Skeletal muscle satellite cell (primary cell): Measurements from ENCODE around the gene ROM1. TPM values are rescaled to one million over a fixed set of nuclear protein-coding genes. Genes with fewer than 3 reads are reported as not detected.
"Not testable (repeated sequence)": the region's sequence is repeated elsewhere in the genome, so short reads cannot be mapped to it uniquely, and the experiment has no call there.

Source experiments
- H3K27me3 ChIP-seq: 2 replicates; pipeline ENCODE4 v1.7.0; 2013; ENCODE audit warnings: low read length; ENCODE audit not compliant: control insufficient read depth, insufficient read depth
- H3K36me3 ChIP-seq: 2 replicates; pipeline ENCODE4 v1.7.0; 2013; ENCODE audit warnings: mild to moderate bottlenecking, control low read depth, low read length; ENCODE audit not compliant: insufficient read depth
- H3K4me1 ChIP-seq: 2 replicates; pipeline ENCODE4 v1.7.0; 2013; ENCODE audit warnings: low read length; ENCODE audit not compliant: control insufficient read depth, insufficient read depth
- H3K4me2 ChIP-seq: 2 replicates; pipeline ENCODE4 v1.7.0; 2013; ENCODE audit warnings: mild to moderate bottlenecking, low read length
- H3K4me3 ChIP-seq: 2 replicates; pipeline ENCODE4 v1.7.0; 2013; ENCODE audit warnings: low read length
- H3K9ac ChIP-seq: 2 replicates; pipeline ENCODE4 v1.7.0; 2013; ENCODE audit warnings: mild to moderate bottlenecking, low read depth, low read length, moderate library complexity
- H3K9me3 ChIP-seq: replicated peaks from 2 replicates; pipeline ENCODE4 v1.7.0; 2013; ENCODE audit warnings: mild to moderate bottlenecking, control low read depth, low read length
- total RNA-seq: library from RNA; depleted of rRNA; stranded (reverse); fragments of >200 nt; gene quantifications from 2 replicates; pipeline ENCODE4 v1.2.3, GENCODE V29; 2012; rRNA removed

ROM1 gene
- total RNA-seq: 3.3 and 4.3 TPM in 2 replicates

DNA sequence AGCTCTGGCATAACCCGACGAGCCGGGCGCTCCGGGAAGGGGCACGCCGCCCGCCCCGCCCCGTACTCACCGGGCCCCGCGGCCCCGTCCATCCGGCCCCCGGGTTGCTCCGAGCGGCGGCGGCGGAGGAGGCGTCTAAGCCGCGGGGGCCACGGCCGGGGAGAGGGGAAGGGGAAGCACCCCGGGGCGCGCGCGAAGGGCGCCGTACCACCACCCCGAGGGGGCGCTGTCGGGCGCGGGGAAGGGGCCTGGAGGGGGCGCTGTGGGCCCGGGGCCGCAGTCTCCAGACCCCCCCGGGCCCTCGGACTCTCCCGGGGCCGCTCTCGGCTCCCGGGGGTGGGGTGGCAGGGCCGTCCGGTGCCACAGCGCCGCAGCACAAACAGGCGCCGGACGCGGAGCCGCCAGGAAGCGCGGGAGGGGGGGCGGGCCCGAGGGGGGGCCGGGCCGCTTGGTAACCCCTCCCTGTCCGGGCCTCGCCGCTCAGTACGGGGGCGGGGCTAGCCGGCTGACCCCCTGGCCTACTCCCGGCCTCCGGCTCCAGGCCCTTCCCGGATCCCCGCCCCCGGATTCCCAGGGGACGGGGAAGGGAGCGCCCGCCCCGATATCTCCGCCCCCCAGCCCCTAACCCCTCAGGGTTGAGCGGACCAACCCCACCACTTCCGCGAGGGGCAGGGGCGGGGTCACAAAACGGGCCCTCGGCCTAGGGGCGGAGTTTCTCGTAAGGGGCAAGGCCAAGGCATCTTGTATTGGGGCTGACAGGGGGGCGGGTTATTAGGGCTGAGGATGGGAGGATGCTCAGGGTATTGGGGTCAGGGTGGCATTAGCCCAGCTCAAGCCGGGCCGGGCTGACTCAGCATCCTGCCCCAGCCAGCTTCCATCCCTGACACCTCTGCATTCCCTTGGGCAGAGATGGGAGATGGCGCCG, at the start of gene ROM1, which contains the start of gene EML3:
ROM1 (plus strand) TSS at position 892 of the 925 bp plus-strand sequence; CDS start at position 917, 25 bp downstream.
EML3 (minus strand) TSS at position 410 of the 925 bp plus-strand sequence; CDS start at position 92, 318 bp downstream.
- peaks cover 27% of the 10 kb centered on the region for H3K4me1 ChIP-seq
- H3K9me3 ChIP-seq: no peaks in the 10 kb centered on the region
- H3K27me3 ChIP-seq: no peaks in the 10 kb centered on the region
- H3K4me3 ChIP-seq: peak within 1 kb of the TSS; percentile 74
- H3K36me3 ChIP-seq: peaks cover 36% of the 10 kb centered on the region
- peak within 1 kb of the TSS; percentile 85 for H3K4me2 ChIP-seq
- peak within 1 kb of the TSS; percentile 88 for H3K9ac ChIP-seq

DNA sequence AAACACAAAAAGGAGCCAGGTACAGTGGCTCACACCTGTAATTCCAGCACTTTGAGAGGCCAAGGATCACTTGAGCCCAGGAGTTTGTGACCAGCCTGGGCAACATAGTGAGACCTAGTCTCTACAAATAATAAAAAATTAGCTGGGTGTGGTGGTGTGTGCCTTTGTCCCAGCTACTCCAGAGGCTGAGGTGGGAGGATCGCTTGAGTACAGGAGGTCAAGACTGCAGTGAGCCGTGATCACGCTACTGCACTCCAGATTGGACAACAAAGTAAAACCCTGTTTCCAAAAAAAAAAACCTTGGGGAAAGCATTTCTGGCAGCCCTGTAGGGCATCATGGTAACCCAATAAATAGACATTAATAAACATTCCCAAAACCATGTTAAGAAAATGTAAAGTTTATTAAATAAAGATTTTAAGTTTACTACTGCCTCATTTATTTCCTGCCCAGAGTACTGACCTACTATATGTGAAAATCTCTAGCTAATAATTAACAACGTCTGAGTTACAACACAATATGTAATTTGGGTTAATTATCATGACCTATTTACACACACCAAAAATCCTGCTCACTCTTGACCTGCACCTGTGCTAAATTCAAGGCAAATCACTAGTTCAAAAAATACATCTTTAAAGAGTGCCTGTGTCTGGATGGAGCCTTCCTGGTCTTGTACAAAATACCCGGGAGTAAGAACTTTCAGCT, 47.8 kb upstream of the ROM1 start:
- H3K36me3 ChIP-seq: peaks cover 69% of the 10 kb centered on the region
- H3K27me3 ChIP-seq: no peaks in the 10 kb centered on the region
- peaks cover 33% of the 10 kb centered on the region for H3K4me1 ChIP-seq
- H3K9me3 ChIP-seq: no peaks in the 10 kb centered on the region
- no peak overlapping the region for H3K4me3 ChIP-seq
- H3K4me2 ChIP-seq: no peak overlapping the region
- no peak overlapping the region for H3K9ac ChIP-seq

DNA sequence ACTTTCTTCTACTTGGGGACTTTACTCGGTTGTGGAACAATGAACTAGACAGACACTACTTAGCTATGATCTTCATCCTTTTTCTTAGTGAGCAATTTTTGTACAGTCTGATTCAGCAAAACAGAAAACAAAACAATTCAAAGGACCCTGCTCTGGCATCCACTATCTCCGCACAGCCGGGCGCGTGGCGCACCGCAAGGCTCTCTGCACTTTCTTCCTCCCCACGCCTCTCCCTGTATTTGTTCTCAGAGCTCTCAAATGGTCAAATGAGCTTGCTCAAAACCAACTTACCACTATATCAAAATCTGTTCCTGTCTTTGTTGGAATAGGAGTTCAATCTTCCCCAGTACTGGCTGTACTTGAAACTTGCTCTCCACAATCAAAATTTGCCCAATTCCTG, 46.8 kb upstream of the ROM1 start:
- Histone ChIP-seq H3K27me3 (no peaks in the 10 kb centered on the region), H3K4me1 (peaks cover 31% of the 10 kb centered on the region), H3K4me3 (no peak overlapping the region), H3K9ac (no peak overlapping the region), H3K9me3 (no peaks in the 10 kb centered on the region), H3K4me2 (no peak overlapping the region), H3K36me3 (peaks cover 77% of the 10 kb centered on the region)

DNA sequence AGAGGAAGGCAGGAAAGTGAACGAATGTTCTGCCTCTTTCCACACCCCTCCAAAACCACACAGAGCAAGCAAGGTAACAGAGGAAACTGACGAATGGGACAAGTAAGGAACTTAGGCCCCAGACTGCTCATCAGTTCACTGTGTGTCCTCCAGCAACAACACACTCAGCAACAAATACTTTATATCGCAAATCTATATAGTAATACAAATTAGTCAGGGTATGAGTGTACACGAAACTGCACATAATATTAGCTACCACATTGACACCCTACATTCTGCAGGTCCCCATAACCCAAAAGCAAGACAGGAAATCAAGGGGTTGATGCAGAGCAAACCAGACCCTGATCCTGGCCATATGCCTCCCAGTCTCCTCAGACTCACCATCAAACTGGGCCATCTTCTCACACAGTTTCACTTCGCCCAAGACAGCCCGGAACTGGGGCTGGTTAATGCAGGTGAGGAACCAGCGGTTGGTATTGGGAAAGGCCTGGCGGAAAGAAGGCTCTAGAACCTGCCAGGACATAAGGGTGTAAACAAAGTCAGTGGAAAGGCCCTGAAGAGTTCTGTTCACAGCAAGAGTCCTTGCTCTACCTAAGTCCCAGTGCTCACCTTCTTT, 45.9 kb upstream of the ROM1 start:
- Histone ChIP-seq H3K36me3 (peaks cover 80% of the 10 kb centered on the region), H3K4me3 (no peak overlapping the region), H3K9me3 (no peaks in the 10 kb centered on the region), H3K27me3 (no peaks in the 10 kb centered on the region), H3K9ac (no peak overlapping the region), H3K4me2 (no peak overlapping the region), H3K4me1 (peaks cover 34% of the 10 kb centered on the region)

DNA sequence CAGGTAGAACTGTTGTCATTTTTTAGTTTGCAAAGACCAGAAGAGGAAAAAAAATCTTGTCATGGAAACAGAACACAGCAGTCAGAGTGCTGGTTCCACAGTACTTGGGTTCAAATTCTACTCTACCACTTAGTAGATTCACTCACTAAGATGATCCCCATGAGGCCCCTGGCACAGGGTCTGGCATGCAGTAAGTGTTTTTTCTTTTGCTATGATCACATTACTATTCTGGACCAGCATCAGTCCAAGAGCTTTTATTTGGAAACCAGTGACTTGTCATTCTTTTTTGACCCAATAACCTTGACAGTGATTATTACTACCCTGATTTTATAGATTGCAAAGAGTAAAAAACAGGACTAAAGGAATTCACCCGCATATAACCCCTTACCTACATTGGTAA, 43.4 kb upstream of the ROM1 start:
- no peaks in the 10 kb centered on the region for H3K27me3 ChIP-seq
- H3K9ac ChIP-seq: no peak overlapping the region
- no peaks in the 10 kb centered on the region for H3K9me3 ChIP-seq
- peaks cover 29% of the 10 kb centered on the region for H3K4me1 ChIP-seq
- H3K4me2 ChIP-seq: no peak overlapping the region
- peaks cover 74% of the 10 kb centered on the region for H3K36me3 ChIP-seq
- no peak overlapping the region for H3K4me3 ChIP-seq

GRCh38 chr11:62570903-62571302, 42.2 kb upstream of the ROM1 start:
- Histone ChIP-seq H3K4me1 (peaks cover 36% of the 10 kb centered on the region), H3K36me3 (peaks cover 69% of the 10 kb centered on the region), H3K4me2 (peak overlapping the region; percentile 0)
- not testable (repeated sequence) for H3K9me3 ChIP-seq, H3K9ac ChIP-seq, H3K27me3 ChIP-seq, H3K4me3 ChIP-seq

- H3K36me3 ChIP-seq: peaks cover 68% of the 10 kb centered on the region
- H3K27me3 ChIP-seq, H3K9me3 ChIP-seq: not testable (repeated sequence)
- H3K4me1 ChIP-seq: peaks cover 38% of the 10 kb centered on the region
- H3K9ac ChIP-seq: peak overlapping the region; percentile 96
- peak overlapping the region; percentile 91 for H3K4me3 ChIP-seq
- peak overlapping the region; percentile 81 for H3K4me2 ChIP-seq
Measured at GRCh38 chr11:62571493-62571892, 41.6 kb upstream of the ROM1 start.

DNA sequence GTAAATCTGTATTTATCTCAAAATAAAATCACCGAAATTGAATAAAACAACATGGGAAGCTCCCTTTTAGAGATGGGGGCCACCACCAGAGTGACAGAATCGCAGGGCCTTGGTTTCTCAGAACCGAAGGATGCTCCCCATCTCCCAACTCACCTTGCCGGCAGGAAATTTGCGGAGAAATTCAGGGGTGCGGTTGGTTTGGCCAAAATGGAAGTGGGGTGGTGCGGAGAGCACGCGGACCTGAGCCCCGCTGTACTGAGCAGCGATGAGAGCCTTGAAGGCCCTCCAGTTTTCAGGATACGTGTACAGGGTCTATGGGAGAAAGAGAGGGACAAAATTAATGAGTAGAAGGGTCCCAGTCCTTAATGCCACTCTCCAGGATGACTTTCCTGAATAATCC, 40.6 kb upstream of the ROM1 start:
- Histone ChIP-seq H3K36me3 (peaks cover 68% of the 10 kb centered on the region), H3K4me3 (peak overlapping the region; percentile 91), H3K27me3 (no peaks in the 10 kb centered on the region), H3K4me1 (peaks cover 38% of the 10 kb centered on the region), H3K9me3 (no peaks in the 10 kb centered on the region), H3K4me2 (peak overlapping the region; percentile 81), H3K9ac (peak overlapping the region; percentile 96)

- H3K9ac ChIP-seq: peak overlapping the region; percentile 96
- peaks cover 38% of the 10 kb centered on the region for H3K4me1 ChIP-seq
- H3K36me3 ChIP-seq: peaks cover 68% of the 10 kb centered on the region
- H3K4me2 ChIP-seq: peak overlapping the region; percentile 81
- H3K4me3 ChIP-seq: peak overlapping the region; percentile 91
- no peaks in the 10 kb centered on the region for H3K9me3 ChIP-seq
- no peaks in the 10 kb centered on the region for H3K27me3 ChIP-seq
Measured at GRCh38 chr11:62573006-62573591, 40.0 kb upstream of the ROM1 start.

DNA sequence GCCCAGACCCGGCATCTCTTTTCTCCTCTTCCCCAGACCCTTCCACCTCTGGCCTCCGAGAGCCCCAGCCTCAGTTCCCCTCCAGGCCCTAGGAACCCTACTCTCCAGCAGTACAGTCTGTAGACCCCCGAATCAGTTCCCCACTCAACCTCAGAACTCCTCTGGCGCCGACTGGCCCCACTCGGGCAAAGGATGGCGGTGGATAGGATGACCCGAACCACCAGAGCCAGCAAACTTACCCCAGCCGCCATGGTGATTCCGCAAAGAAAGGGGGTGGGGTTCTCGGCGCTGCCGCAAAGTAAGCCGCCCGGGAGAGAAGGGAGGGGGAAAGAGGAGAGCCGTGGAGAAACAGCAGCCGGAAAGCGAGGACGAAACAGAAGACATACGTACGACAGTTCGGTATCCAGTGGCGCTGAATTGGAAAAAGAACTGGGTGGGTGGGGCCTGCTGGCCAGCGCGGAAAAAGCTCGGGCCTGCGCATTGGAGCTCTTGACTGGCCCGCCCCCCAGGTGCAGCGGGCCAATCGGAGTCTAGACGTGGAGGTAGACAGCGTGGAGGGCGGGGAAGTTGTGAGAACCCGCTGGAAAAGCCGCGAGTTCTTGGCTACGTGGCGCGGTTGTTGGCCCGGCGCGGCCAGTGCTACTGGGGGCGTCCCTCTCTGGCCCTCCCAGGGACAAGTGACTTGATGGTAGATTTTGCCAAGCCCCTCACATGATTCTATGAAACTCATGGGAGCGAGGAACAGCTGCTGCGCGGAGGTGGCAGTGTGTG, 39.3 kb upstream of the ROM1 start, which contains the start of gene EEF1G:
EEF1G (minus strand) TSS at position 300 of the 771 bp plus-strand sequence; CDS start at position 251, 49 bp downstream.
- no peaks in the 10 kb centered on the region for H3K9me3 ChIP-seq
- peak within 1 kb of the TSS; percentile 93 for H3K4me2 ChIP-seq
- H3K36me3 ChIP-seq: peaks cover 70% of the 10 kb centered on the region
- H3K4me1 ChIP-seq: peaks cover 38% of the 10 kb centered on the region
- no peaks in the 10 kb centered on the region for H3K27me3 ChIP-seq
- peak within 1 kb of the TSS; percentile 91 for H3K4me3 ChIP-seq
- H3K9ac ChIP-seq: peak within 1 kb of the TSS; percentile 96
